Keratinocyte (primary cell): ENCODE data around the gene CDKN2C. TPM values are rescaled to one million over a fixed set of nuclear protein-coding genes. Genes with fewer than 3 reads are reported as not detected.

Experiments used
- DNase-seq: peaks from one replicate; pipeline ENCODE4 v3.0.0-alpha.2; 2011; ENCODE audit warnings: low read depth, missing footprints, low spot score
- FAIRE-seq: peaks from 2 replicates; lab custom pipeline; 2011; peaks lifted over from hg19 to GRCh38; lab: Jason Lieb, UNC
- H2AFZ ChIP-seq: 2 replicates; pipeline ENCODE4 v1.6.0; 2012; ENCODE audit warnings: low read length, control low read depth, inconsistent platforms; ENCODE audit not compliant: control insufficient read depth
- H3K27ac ChIP-seq: 2 replicates; pipeline ENCODE4 v1.5.1; 2011; ENCODE audit warnings: low read length; ENCODE audit not compliant: control insufficient read depth, insufficient read depth
- H3K27me3 ChIP-seq: 3 replicates; pipeline ENCODE4 v1.6.0; 2011; ENCODE audit warnings: low read length; ENCODE audit not compliant: control insufficient read depth, insufficient read depth; ENCODE audit errors: extremely low read depth
- H3K36me3 ChIP-seq, 2 experiments: 2 replicates in 1 of 2; 3 replicates in 1 of 2; pipeline ENCODE4 v1.5.1; 2011; ENCODE audit warnings: low read length in 2 of 2, mild to moderate bottlenecking in 1 of 2; ENCODE audit not compliant: control insufficient read depth in 2 of 2, insufficient read depth in 2 of 2; ENCODE audit errors: extremely low read depth in 1 of 2
- H3K4me1 ChIP-seq: 3 replicates; pipeline ENCODE4 v1.5.1; 2011; ENCODE audit warnings: low read length; ENCODE audit not compliant: control insufficient read depth, insufficient read depth; ENCODE audit errors: extremely low read depth
- H3K4me2 ChIP-seq: 3 replicates; pipeline ENCODE4 v1.6.0; 2011; ENCODE audit warnings: low read depth, low read length; ENCODE audit not compliant: control insufficient read depth, insufficient read depth; ENCODE audit errors: extremely low read depth
- H3K4me3 ChIP-seq, 3 experiments: fragments of 200-600 bp in 1 of 3; sonication (generic) in 1 of 3; 2 replicates in 2 of 3; 3 replicates in 1 of 3; pipeline ENCODE4 v1.5.1; 2011 to 2016; ENCODE audit warnings: low read length in 3 of 3, mild to moderate bottlenecking in 3 of 3, control low read depth in 2 of 3, inconsistent platforms in 1 of 3, low read depth in 1 of 3, mixed read lengths in 1 of 3, mixed run types in 1 of 3, moderate library complexity in 1 of 3; ENCODE audit not compliant: control insufficient read depth in 2 of 3, insufficient read depth in 2 of 3; ENCODE audit errors: extremely low read depth in 1 of 3
- H3K79me2 ChIP-seq: 2 replicates; pipeline ENCODE4 v1.6.0; 2012; ENCODE audit warnings: low read length; ENCODE audit not compliant: control insufficient read depth, insufficient read depth
- H3K9ac ChIP-seq: 3 replicates; pipeline ENCODE4 v1.6.0; 2011; ENCODE audit warnings: low read length; ENCODE audit not compliant: control insufficient read depth, insufficient read depth; ENCODE audit errors: extremely low read depth
- H3K9me1 ChIP-seq: 3 replicates; pipeline ENCODE4 v1.6.0; 2011; ENCODE audit warnings: low read length; ENCODE audit not compliant: control insufficient read depth, insufficient read depth; ENCODE audit errors: extremely low read depth
- H3K9me3 ChIP-seq: 2 replicates; pipeline ENCODE4 v1.5.1; 2012; ENCODE audit warnings: low read depth, low read length; ENCODE audit not compliant: control insufficient read depth
- H4K20me1 ChIP-seq: 3 replicates; pipeline ENCODE4 v1.6.0; 2011; ENCODE audit warnings: low read length; ENCODE audit not compliant: control insufficient read depth, insufficient read depth; ENCODE audit errors: extremely low read depth
- CTCF ChIP-seq, 3 experiments: IDR thresholded peaks in 1 of 3; conservative IDR thresholded peaks in 1 of 3; optimal IDR thresholded peaks in 1 of 3; 2 replicates in 2 of 3; 3 replicates in 1 of 3; pipeline versions ENCODE3 to v1.5.1; 2011; ENCODE audit warnings: low read length in 3 of 3, mild to moderate bottlenecking in 3 of 3, moderate library complexity in 2 of 3, control low read depth in 1 of 3, inconsistent platforms in 1 of 3; ENCODE audit not compliant: insufficient read depth in 2 of 3; ENCODE audit errors: extremely low read depth in 1 of 3
- EZH2 ChIP-seq: IDR thresholded peaks from one replicate; pipeline ENCODE4 v1.6.1; 2012; ENCODE audit warnings: inconsistent platforms, mild to moderate bottlenecking, low read length, moderate library complexity
- dilution Hi-C: fragments of 300-500 bp; cut with MboI; formaldehyde crosslinking; loops from one replicate; pipeline ENCODE4 v1.7.0; 2020; ENCODE audit warnings: low sequenced_read_pairs; ENCODE audit not compliant: extremely low pct_ligation_motif_present
- polyA plus RNA-seq, 5 experiments: library from polyadenylated mRNA; depleted of rRNA in 3 of 5; stranded (reverse) in 3 of 5; stranded (forward) in 1 of 5; unstranded in 1 of 5; fragments of >200 nt; gene quantifications; 1 replicate in 1 of 5; 2 replicates in 3 of 5; 3 replicates in 1 of 5; pipeline versions ENCODE4 v1.2.1 to v1.2.3, GENCODE V29; 2011 to 2012; ENCODE audit warnings: missing spikeins in 2 of 5, low read depth in 1 of 5, low replicate concordance in 1 of 5

CDKN2C gene
- polyA plus RNA-seq, 1 donor (not counting 4 experiments of a cell fraction or from before 2014, with no cell fraction given): 1.3 TPM

GRCh38 chr1:50976111-50976889 lies 6.3 kb downstream of the CDKN2C start:
- Histone ChIP-seq H3K9ac (no peak overlapping the region), H2AFZ (peak overlapping the region; percentile 87), H3K27ac (no peak overlapping the region)

DNA sequence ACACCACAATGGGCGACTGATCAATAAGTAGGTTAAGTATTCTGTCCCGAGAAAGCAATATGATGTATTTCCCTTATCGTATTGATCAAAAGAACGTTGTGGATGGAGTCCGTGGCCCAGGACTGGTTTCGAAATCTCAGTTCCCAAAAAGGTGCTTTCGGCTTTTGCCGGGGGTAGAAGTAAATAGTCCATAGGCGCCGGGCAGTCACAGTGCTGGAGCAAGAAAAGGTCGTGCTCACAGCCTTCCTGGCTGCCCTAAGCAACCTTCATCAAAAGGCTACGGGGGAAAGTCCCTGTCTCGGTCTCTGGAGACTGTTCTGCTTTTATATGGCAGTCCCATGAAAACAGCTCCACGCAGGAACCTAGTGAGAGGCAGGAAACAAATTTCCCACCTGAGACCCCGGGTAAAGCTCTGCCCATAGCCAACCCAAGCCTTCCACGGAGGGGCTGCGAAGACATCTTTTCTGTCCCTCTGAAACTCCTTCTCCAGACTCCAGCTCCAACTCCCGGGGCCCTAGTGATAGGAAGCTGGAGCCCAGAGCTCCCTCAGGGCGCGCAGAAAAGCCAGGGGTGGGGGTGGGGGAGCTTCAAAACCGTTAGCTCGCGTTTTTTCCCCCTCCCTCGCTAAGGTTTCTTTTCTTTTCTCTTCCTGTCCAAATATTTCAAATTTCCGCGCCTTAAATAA lies 7.0 kb downstream of the CDKN2C start:
- peak overlapping the region; percentile 87 for H2AFZ ChIP-seq
- H3K4me2 ChIP-seq: peak overlapping the region; percentile 95
- peaks cover 14% of the 10 kb centered on the region for H3K4me1 ChIP-seq
- no peak overlapping the region for H3K27ac ChIP-seq
- H3K27me3 ChIP-seq: no peaks in the 10 kb centered on the region
- dilution Hi-C loops: no loop called here
- no peak for FAIRE-seq
- no peaks in the 10 kb centered on the region for H3K9me1 ChIP-seq
- no peaks in the 10 kb centered on the region for H4K20me1 ChIP-seq
- no peak for DNase-seq
- TF ChIP-seq EZH2 (no peak), CTCF (optimal IDR thresholded peaks at IDR 0.05 in 1 of 3, IDR thresholded peaks at IDR 0.05 in 1 of 3, conservative IDR thresholded peaks at IDR 0.05 in 1 of 3; ENCODE audit: extremely low read depth in 1 of 3, insufficient read depth in 2 of 3, low read length in 3 of 3) (no peak)
- peak overlapping the region; percentile 64 for H3K9ac ChIP-seq
- H3K79me2 ChIP-seq: no peaks in the 10 kb centered on the region
- no peaks in the 10 kb centered on the region for H3K9me3 ChIP-seq
- H3K36me3 ChIP-seq: no peaks in the 10 kb centered on the region
- peak overlapping the region; percentile 59 to 81 (median 76) for H3K4me3 ChIP-seq

More at GRCh38 chr1:50976111-50976889, 6.3 kb downstream of the CDKN2C start:
- H3K4me1 ChIP-seq: peaks cover 14% of the 10 kb centered on the region
- dilution Hi-C loops: no loop called here
- no peak for TF ChIP-seq EZH2
- no peak for TF ChIP-seq CTCF (optimal IDR thresholded peaks at IDR 0.05 in 1 of 3, IDR thresholded peaks at IDR 0.05 in 1 of 3, conservative IDR thresholded peaks at IDR 0.05 in 1 of 3; ENCODE audit: extremely low read depth in 1 of 3, insufficient read depth in 2 of 3, low read length in 3 of 3)
- no peaks in the 10 kb centered on the region for H3K9me3 ChIP-seq
- no peaks in the 10 kb centered on the region for H4K20me1 ChIP-seq
- H3K4me2 ChIP-seq: peak overlapping the region; percentile 95
- peak; percentile 29 for FAIRE-seq
- no peaks in the 10 kb centered on the region for H3K79me2 ChIP-seq
- no peaks in the 10 kb centered on the region for H3K36me3 ChIP-seq
- DNase-seq: no peak
- H3K9me1 ChIP-seq: no peaks in the 10 kb centered on the region
- peak overlapping the region in 1 of 3 experiments; percentile 76 for H3K4me3 ChIP-seq
- no peaks in the 10 kb centered on the region for H3K27me3 ChIP-seq
